ENCODE results near the gene SEMA3C.

The SEMA3C gene

GRCh38 chr7:80860554-80860953 lies 58.3 kb downstream of the SEMA3C start:
- Histone ChIP-seq H3K4me1 (ENCODE audit: control insufficient read depth, low read depth, low read length) (no peaks in the 10 kb centered on the region), H3K9ac (ENCODE audit: low read length) (no peak overlapping the region), H3K27ac (ENCODE audit: low read length) (no peak overlapping the region), H3K36me3 (ENCODE audit: control insufficient read depth, low read depth, low read length) (no peaks in the 10 kb centered on the region), H3K4me3 (ENCODE audit: low read length) (no peak overlapping the region), H3K27me3 (ENCODE audit: control insufficient read depth, insufficient read depth, low read length) (no peaks in the 10 kb centered on the region), H3K9me3 (ENCODE audit: control insufficient read depth, low read depth, low read length) (no peaks in the 10 kb centered on the region)

- Histone ChIP-seq H3K27ac (ENCODE audit: low read length) (no peak overlapping the region), H3K27me3 (ENCODE audit: control insufficient read depth, insufficient read depth, low read length) (no peaks in the 10 kb centered on the region), H3K4me3 (ENCODE audit: low read length) (no peak overlapping the region), H3K9me3 (ENCODE audit: control insufficient read depth, low read depth, low read length) (no peaks in the 10 kb centered on the region), H3K4me1 (ENCODE audit: control insufficient read depth, low read depth, low read length) (no peaks in the 10 kb centered on the region), H3K36me3 (ENCODE audit: control insufficient read depth, low read depth, low read length) (no peaks in the 10 kb centered on the region), H3K9ac (ENCODE audit: low read length) (no peak overlapping the region)
These were observed 59.4 kb downstream of the SEMA3C start for GRCh38 chr7:80859272-80859970.

GRCh38 chr7:80858141-80858903 lies 60.5 kb downstream of the SEMA3C start:
- no peak overlapping the region for H3K9ac ChIP-seq (ENCODE audit: low read length)
- no peak overlapping the region for H3K27ac ChIP-seq (ENCODE audit: low read length)
- no peaks in the 10 kb centered on the region for H3K9me3 ChIP-seq (ENCODE audit: control insufficient read depth, low read depth, low read length)
- H3K36me3 ChIP-seq (ENCODE audit: control insufficient read depth, low read depth, low read length): no peaks in the 10 kb centered on the region
- no peaks in the 10 kb centered on the region for H3K4me1 ChIP-seq (ENCODE audit: control insufficient read depth, low read depth, low read length)
- no peaks in the 10 kb centered on the region for H3K27me3 ChIP-seq (ENCODE audit: control insufficient read depth, insufficient read depth, low read length)
- no peak overlapping the region for H3K4me3 ChIP-seq (ENCODE audit: low read length)

- no peaks in the 10 kb centered on the region for H3K4me1 ChIP-seq (ENCODE audit: control insufficient read depth, low read depth, low read length)
- H3K27ac ChIP-seq (ENCODE audit: low read length): no peak overlapping the region
- no peaks in the 10 kb centered on the region for H3K27me3 ChIP-seq (ENCODE audit: control insufficient read depth, insufficient read depth, low read length)
- no peak overlapping the region for H3K9ac ChIP-seq (ENCODE audit: low read length)
- no peaks in the 10 kb centered on the region for H3K9me3 ChIP-seq (ENCODE audit: control insufficient read depth, low read depth, low read length)
- no peak overlapping the region for H3K4me3 ChIP-seq (ENCODE audit: low read length)
- H3K36me3 ChIP-seq (ENCODE audit: control insufficient read depth, low read depth, low read length): no peaks in the 10 kb centered on the region
These were observed 62.1 kb downstream of the SEMA3C start for GRCh38 chr7:80856769-80857168.

- Histone ChIP-seq H3K4me1 (ENCODE audit: control insufficient read depth, low read depth, low read length) (no peaks in the 10 kb centered on the region), H3K4me3 (ENCODE audit: low read length) (no peak overlapping the region), H3K27me3 (ENCODE audit: control insufficient read depth, insufficient read depth, low read length) (no peaks in the 10 kb centered on the region), H3K27ac (ENCODE audit: low read length) (no peak overlapping the region), H3K36me3 (ENCODE audit: control insufficient read depth, low read depth, low read length) (no peaks in the 10 kb centered on the region), H3K9ac (ENCODE audit: low read length) (no peak overlapping the region), H3K9me3 (ENCODE audit: control insufficient read depth, low read depth, low read length) (no peaks in the 10 kb centered on the region)
These were observed 66.9 kb downstream of the SEMA3C start for GRCh38 chr7:80851896-80852476.

- Histone ChIP-seq H3K27me3 (ENCODE audit: control insufficient read depth, insufficient read depth, low read length) (no peaks in the 10 kb centered on the region), H3K36me3 (ENCODE audit: control insufficient read depth, low read depth, low read length) (no peaks in the 10 kb centered on the region), H3K9ac (ENCODE audit: low read length) (no peak overlapping the region), H3K9me3 (ENCODE audit: control insufficient read depth, low read depth, low read length) (no peaks in the 10 kb centered on the region), H3K4me1 (ENCODE audit: control insufficient read depth, low read depth, low read length) (no peaks in the 10 kb centered on the region), H3K4me3 (ENCODE audit: low read length) (no peak overlapping the region), H3K27ac (ENCODE audit: low read length) (no peak overlapping the region)
These were observed 70.0 kb downstream of the SEMA3C start for GRCh38 chr7:80848841-80849240.

- no peaks in the 10 kb centered on the region for H3K9me3 ChIP-seq (ENCODE audit: control insufficient read depth, low read depth, low read length)
- no peak overlapping the region for H3K9ac ChIP-seq (ENCODE audit: low read length)
- H3K27me3 ChIP-seq (ENCODE audit: control insufficient read depth, insufficient read depth, low read length): no peaks in the 10 kb centered on the region
- no peak overlapping the region for H3K27ac ChIP-seq (ENCODE audit: low read length)
- H3K36me3 ChIP-seq (ENCODE audit: control insufficient read depth, low read depth, low read length): no peaks in the 10 kb centered on the region
- H3K4me3 ChIP-seq (ENCODE audit: low read length): no peak overlapping the region
- no peaks in the 10 kb centered on the region for H3K4me1 ChIP-seq (ENCODE audit: control insufficient read depth, low read depth, low read length)
These were observed 71.0 kb downstream of the SEMA3C start for GRCh38 chr7:80847895-80848294.

- no peak overlapping the region for H3K27ac ChIP-seq (ENCODE audit: low read length)
- H3K4me3 ChIP-seq (ENCODE audit: low read length): no peak overlapping the region
- no peaks in the 10 kb centered on the region for H3K27me3 ChIP-seq (ENCODE audit: control insufficient read depth, insufficient read depth, low read length)
- H3K36me3 ChIP-seq (ENCODE audit: control insufficient read depth, low read depth, low read length): no peaks in the 10 kb centered on the region
- H3K9me3 ChIP-seq (ENCODE audit: control insufficient read depth, low read depth, low read length): no peaks in the 10 kb centered on the region
- peaks cover 7% of the 10 kb centered on the region for H3K4me1 ChIP-seq (ENCODE audit: control insufficient read depth, low read depth, low read length)
- H3K9ac ChIP-seq (ENCODE audit: low read length): no peak overlapping the region
These were observed 71.8 kb downstream of the SEMA3C start for GRCh38 chr7:80847027-80847426.

- no peak overlapping the region for H3K27ac ChIP-seq (ENCODE audit: low read length)
- no peaks in the 10 kb centered on the region for H3K27me3 ChIP-seq (ENCODE audit: control insufficient read depth, insufficient read depth, low read length)
- no peaks in the 10 kb centered on the region for H3K36me3 ChIP-seq (ENCODE audit: control insufficient read depth, low read depth, low read length)
- H3K4me3 ChIP-seq (ENCODE audit: low read length): no peak overlapping the region
- no peaks in the 10 kb centered on the region for H3K9me3 ChIP-seq (ENCODE audit: control insufficient read depth, low read depth, low read length)
- H3K4me1 ChIP-seq (ENCODE audit: control insufficient read depth, low read depth, low read length): peaks cover 17% of the 10 kb centered on the region
- no peak overlapping the region for H3K9ac ChIP-seq (ENCODE audit: low read length)
These were observed 73.9 kb downstream of the SEMA3C start for GRCh38 chr7:80844916-80845315.

- H3K27me3 ChIP-seq (ENCODE audit: control insufficient read depth, insufficient read depth, low read length): no peaks in the 10 kb centered on the region
- no peaks in the 10 kb centered on the region for H3K9me3 ChIP-seq (ENCODE audit: control insufficient read depth, low read depth, low read length)
- H3K9ac ChIP-seq (ENCODE audit: low read length): no peak overlapping the region
- no peak overlapping the region for H3K27ac ChIP-seq (ENCODE audit: low read length)
- H3K36me3 ChIP-seq (ENCODE audit: control insufficient read depth, low read depth, low read length): no peaks in the 10 kb centered on the region
- no peak overlapping the region for H3K4me3 ChIP-seq (ENCODE audit: low read length)
- peaks cover 17% of the 10 kb centered on the region for H3K4me1 ChIP-seq (ENCODE audit: control insufficient read depth, low read depth, low read length)
These were observed 75.7 kb downstream of the SEMA3C start for GRCh38 chr7:80843018-80843677.

GRCh38 chr7:80842022-80842790 lies 76.6 kb downstream of the SEMA3C start:
- Histone ChIP-seq H3K9ac (ENCODE audit: low read length) (no peak overlapping the region), H3K9me3 (ENCODE audit: control insufficient read depth, low read depth, low read length) (no peaks in the 10 kb centered on the region), H3K4me3 (ENCODE audit: low read length) (no peak overlapping the region), H3K36me3 (ENCODE audit: control insufficient read depth, low read depth, low read length) (no peaks in the 10 kb centered on the region), H3K27me3 (ENCODE audit: control insufficient read depth, insufficient read depth, low read length) (no peaks in the 10 kb centered on the region), H3K27ac (ENCODE audit: low read length) (no peak overlapping the region), H3K4me1 (ENCODE audit: control insufficient read depth, low read depth, low read length) (peaks cover 17% of the 10 kb centered on the region)

Data from iPS-18a (cell line).